GM10248 (cell line): ENCODE measurements around the gene DPEP3.

Experiments
- CTCF ChIA-PET: fragments of 300-600 bp; sonication (Branson Sonifier 250); formaldehyde crosslinking; extraction: SDS; loops from one replicate; lab custom pipeline; 2021; ENCODE audit warnings: antibody characterized with exemption; lab: Yijun Ruan, JAX
- POLR2A ChIA-PET: fragments of 350-650 bp; sonication (Branson Sonifier 250); formaldehyde crosslinking; extraction: SDS; loops from one replicate; lab custom pipeline; 2020; ENCODE audit warnings: antibody characterized with exemption; lab: Yijun Ruan, JAX
- DNase-seq: peaks from one replicate; pipeline ENCODE4 v3.0.0; 2012; ENCODE audit errors: extremely low spot score
- TF ChIP-seq, protein P1 (sequence below): IDR thresholded peaks from 2 replicates; pipeline ENCODE4 v1.5.1; 2012; ENCODE audit warnings: mild to moderate bottlenecking, low read depth; ENCODE audit errors: extremely low read depth, missing control alignments, control extremely low read depth

Gene DPEP3, protein sequence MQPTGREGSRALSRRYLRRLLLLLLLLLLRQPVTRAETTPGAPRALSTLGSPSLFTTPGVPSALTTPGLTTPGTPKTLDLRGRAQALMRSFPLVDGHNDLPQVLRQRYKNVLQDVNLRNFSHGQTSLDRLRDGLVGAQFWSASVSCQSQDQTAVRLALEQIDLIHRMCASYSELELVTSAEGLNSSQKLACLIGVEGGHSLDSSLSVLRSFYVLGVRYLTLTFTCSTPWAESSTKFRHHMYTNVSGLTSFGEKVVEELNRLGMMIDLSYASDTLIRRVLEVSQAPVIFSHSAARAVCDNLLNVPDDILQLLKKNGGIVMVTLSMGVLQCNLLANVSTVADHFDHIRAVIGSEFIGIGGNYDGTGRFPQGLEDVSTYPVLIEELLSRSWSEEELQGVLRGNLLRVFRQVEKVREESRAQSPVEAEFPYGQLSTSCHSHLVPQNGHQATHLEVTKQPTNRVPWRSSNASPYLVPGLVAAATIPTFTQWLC

GRCh38 chr16:67979955-67980678 lies at the start of gene DPEP3:
Gene DPEP3, minus strand, starts transcription at chr16:67980499. Its CDS starts 119 bp downstream, at chr16:67980380.
- ChIA-PET CTCF (interaction anchor here (1.4 to 5.3 kb wide), 6 partner anchors 11 to 60 kb away, joined by 3 to 21 read pairs (median 7); no protein-coding TSS in a partner anchor), POLR2A (no interaction called here)
- DNase-seq, result no peak
- TF ChIP-seq, protein P1, sequence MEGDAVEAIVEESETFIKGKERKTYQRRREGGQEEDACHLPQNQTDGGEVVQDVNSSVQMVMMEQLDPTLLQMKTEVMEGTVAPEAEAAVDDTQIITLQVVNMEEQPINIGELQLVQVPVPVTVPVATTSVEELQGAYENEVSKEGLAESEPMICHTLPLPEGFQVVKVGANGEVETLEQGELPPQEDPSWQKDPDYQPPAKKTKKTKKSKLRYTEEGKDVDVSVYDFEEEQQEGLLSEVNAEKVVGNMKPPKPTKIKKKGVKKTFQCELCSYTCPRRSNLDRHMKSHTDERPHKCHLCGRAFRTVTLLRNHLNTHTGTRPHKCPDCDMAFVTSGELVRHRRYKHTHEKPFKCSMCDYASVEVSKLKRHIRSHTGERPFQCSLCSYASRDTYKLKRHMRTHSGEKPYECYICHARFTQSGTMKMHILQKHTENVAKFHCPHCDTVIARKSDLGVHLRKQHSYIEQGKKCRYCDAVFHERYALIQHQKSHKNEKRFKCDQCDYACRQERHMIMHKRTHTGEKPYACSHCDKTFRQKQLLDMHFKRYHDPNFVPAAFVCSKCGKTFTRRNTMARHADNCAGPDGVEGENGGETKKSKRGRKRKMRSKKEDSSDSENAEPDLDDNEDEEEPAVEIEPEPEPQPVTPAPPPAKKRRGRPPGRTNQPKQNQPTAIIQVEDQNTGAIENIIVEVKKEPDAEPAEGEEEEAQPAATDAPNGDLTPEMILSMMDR, result peak; percentile 22

GRCh38 chr16:68028996-68029395 lies 48.7 kb upstream of the DPEP3 start:
- no peak for DNase-seq
- ChIA-PET POLR2A (interaction anchor here (0.6 kb wide), 1 partner anchor 11 kb away, joined by 4 read pairs; no protein-coding TSS in a partner anchor), CTCF (interaction anchor here (0.9 to 5.7 kb wide), 6 partner anchors 9 to 213 kb away, joined by 3 to 49 read pairs (median 6); no protein-coding TSS in a partner anchor)
- TF ChIP-seq, protein P1, result no peak

DNA sequence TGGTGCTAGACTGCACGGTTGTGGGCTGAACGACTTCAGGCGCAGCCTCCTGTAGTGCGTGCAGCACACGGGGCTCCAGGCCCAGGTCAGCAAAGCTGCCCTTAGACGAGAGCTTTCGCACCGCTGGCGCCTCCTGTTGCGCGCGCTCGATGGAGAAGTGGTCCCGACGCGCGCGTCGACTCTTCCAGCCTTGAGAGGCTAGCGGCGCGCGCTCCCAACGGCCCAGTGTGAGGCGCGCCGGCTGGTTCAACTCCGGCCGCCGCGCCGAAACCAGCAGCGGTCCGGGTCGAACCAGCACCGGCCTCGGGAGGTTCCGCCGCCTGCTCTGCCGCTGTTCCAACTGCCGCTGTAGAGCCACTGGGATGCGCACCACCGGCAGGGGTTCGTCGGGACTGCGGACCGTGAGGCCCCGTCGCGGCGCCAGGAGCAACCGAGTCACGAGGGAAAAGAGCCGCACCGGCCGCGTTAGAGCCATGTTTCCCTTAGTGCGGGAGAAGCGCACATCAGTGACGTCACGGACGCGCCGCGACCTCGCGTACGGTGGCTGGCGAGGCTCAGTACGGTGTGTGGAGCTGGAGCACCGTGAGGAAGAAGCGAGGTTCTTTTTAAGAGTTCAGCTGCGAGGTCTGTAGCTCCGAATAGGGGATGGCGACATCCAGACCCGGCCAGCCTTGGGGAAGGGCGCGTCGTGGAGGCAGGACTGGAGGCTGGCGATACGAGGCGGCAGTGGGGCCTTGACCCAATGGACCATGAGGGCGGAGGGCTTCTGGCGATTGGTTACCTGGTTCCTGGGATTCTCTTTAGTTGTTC lies 42.6 kb upstream of the DPEP3 start, which contains the start of the genes DDX28 and DUS2:
Gene DDX28 (minus strand): TSS at position 505 of the 810 bp plus-strand sequence. CDS start 30 bp downstream, at position 475.
Gene DUS2 (plus strand): TSS at position 557 of the 810 bp plus-strand sequence. CDS start 14,740 bp downstream, outside the sequence.
- TF ChIP-seq, protein P1, result peak; percentile 17
- ChIA-PET POLR2A (interaction anchor here (0.6 kb wide), 2 partner anchors 24 to 174 kb away, joined by 3 to 4 read pairs; no protein-coding TSS in a partner anchor), CTCF (interaction anchor here (0.9 to 2.9 kb wide), 9 partner anchors 12 to 306 kb away, joined by 3 to 25 read pairs (median 4); no protein-coding TSS in a partner anchor)
- peak; percentile 92 for DNase-seq

DNA sequence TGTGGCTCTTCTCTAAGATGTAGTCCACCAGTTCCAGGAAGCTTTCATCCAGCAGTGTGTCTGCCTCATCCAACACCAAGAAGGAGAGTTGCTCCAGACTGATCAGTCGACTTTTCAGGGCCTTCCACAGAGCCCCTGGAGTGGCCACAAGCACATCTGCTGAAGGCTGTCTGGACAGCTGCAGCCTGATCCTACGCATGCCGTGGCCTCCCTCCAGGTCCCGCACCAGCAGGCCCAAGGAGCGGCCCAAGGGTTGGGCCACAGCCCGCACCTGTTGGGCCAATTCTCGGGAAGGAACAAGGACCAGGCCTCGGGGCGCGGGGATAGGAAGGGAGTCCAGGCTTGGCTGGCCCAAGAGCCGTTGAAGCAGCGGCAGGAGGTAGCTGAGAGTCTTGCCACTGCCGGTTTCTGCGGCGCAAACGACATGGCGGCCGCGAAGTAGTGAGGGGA lies 42.0 kb upstream of the DPEP3 start:
- ChIA-PET POLR2A (interaction anchor here (0.6 kb wide), 1 partner anchor 21 kb away, joined by 6 read pairs; no protein-coding TSS in a partner anchor), CTCF (interaction anchor here (1.0 to 2.9 kb wide), 9 partner anchors 11 to 206 kb away, joined by 3 to 25 read pairs (median 4); no protein-coding TSS in a partner anchor)
- TF ChIP-seq, protein P1, result no peak
- DNase-seq, result no peak

DNA sequence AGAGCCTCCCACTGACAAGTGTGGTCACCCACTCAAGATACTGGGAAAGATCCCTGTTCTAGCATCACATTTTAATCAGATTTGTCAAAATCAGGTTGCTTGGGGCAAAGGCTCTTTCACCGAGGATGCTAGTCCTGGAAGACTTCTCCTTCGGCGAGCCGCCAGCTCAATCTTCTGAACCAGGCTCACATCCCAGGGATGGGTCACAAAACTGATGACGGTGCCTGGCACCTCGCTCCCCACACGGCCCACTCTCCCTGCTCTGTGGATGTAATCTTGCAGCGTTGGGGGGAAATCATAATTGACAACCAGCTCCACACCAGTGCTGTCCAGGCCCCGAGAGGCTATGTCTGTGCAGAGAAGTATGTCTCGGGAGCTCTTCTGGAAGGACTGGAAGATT lies 41.2 kb upstream of the DPEP3 start:
- ChIA-PET CTCF (interaction anchor here (1.0 to 2.9 kb wide), 8 partner anchors 10 to 205 kb away, joined by 3 to 25 read pairs (median 7); no protein-coding TSS in a partner anchor), POLR2A (interaction anchor here (0.6 kb wide), 1 partner anchor 20 kb away, joined by 6 read pairs; no protein-coding TSS in a partner anchor)
- DNase-seq, result no peak
- TF ChIP-seq, protein P1, result no peak
